HAP-1 (cell line): ENCODE results near the gene CD83.
A peak's percentile ranks its signal among the peaks of the same experiment; 100 is the strongest.

Source experiments
- DNase-seq, 2 experiments: peaks; one replicate each; pipeline ENCODE4 v3.0.0-alpha.2; 2016 to 2020; ENCODE audit warnings: low spot score in 2 of 2
- H3K27me3 ChIP-seq: fragments of 250-450 bp; sonication (Bioruptor Pico); 2 replicates; pipeline ENCODE4 v1.5.1; 2020; ENCODE audit warnings: low read depth, mild to moderate bottlenecking, moderate library complexity
- H3K36me3 ChIP-seq: fragments of 250-450 bp; sonication (Bioruptor Pico); replicated peaks from 2 replicates; pipeline ENCODE4 v1.5.1; 2020; ENCODE audit warnings: mild to moderate bottlenecking
- H3K4me1 ChIP-seq: fragments of 250-450 bp; sonication (Bioruptor Pico); 2 replicates; pipeline ENCODE4 v1.5.1; 2020; ENCODE audit warnings: mild to moderate bottlenecking
- H3K4me3 ChIP-seq: fragments of 250-450 bp; sonication (Bioruptor Pico); 2 replicates; pipeline ENCODE4 v1.5.1; 2020; ENCODE audit warnings: mild to moderate bottlenecking, moderate library complexity
- H3K9me3 ChIP-seq: fragments of 250-450 bp; sonication (Bioruptor Pico); 2 replicates; pipeline ENCODE4 v1.5.1; 2020; ENCODE audit warnings: mild to moderate bottlenecking, moderate library complexity
- in situ Hi-C: fragments of 300-500 bp; cut with MboI; formaldehyde crosslinking; loops from 3 replicates; pipeline ENCODE4 v1.14.3; 2020; ENCODE audit warnings: low sequenced_read_pairs, inconsistent platforms, mixed read lengths

The CD83 gene

GRCh38 chr6:14102383-14102782, 15.2 kb upstream of the CD83 start:
- no peaks in the 10 kb centered on the region for H3K36me3 ChIP-seq
- no peak for DNase-seq

GRCh38 chr6:14105547-14105946, 12.0 kb upstream of the CD83 start:
- no peaks in the 10 kb centered on the region for H3K9me3 ChIP-seq
- no peaks in the 10 kb centered on the region for H3K4me1 ChIP-seq
- in situ Hi-C loops: no loop called here
- H3K4me3 ChIP-seq: no peak overlapping the region
- H3K36me3 ChIP-seq: no peaks in the 10 kb centered on the region
- peaks cover 2% of the 10 kb centered on the region; the same call in 1 of the 2 replicates for H3K27me3 ChIP-seq
- DNase-seq: no peak

More at GRCh38 chr6:14102383-14102782, 15.2 kb upstream of the CD83 start:
- Histone ChIP-seq H3K27me3 (0 out of 2 replicates have a peak, but pooled peaks cover 2% of the 10 kb centered on the region), H3K4me1 (no peaks in the 10 kb centered on the region), H3K9me3 (no peaks in the 10 kb centered on the region), H3K4me3 (no peak overlapping the region)
- in situ Hi-C loops: no loop called here

DNA sequence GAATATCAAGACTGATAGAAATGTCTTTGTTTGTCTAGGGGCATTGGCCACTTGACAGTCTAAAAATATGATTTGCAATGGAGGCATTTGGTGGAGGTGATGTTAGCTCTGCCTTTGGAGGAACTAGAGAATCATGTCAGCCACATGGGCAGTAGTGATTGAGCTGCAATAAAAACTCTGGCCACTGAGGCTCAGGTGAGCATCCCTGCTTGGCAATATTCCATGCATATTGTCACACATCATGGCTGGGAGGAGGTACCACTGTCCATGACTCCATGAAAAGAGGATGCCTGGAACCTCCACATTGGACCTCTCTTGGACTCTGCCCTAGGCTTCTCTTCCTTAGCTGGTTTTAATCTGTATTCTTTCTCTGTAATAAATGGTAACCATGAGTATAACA, 10.6 kb upstream of the CD83 start:
- DNase-seq: no peak
- in situ Hi-C loops: no loop called here
- Histone ChIP-seq H3K36me3 (no peaks in the 10 kb centered on the region), H3K27me3 (peaks cover 2% of the 10 kb centered on the region; the same call in 1 of the 2 replicates), H3K9me3 (no peaks in the 10 kb centered on the region), H3K4me1 (no peaks in the 10 kb centered on the region), H3K4me3 (no peak overlapping the region)

- Histone ChIP-seq H3K9me3 (no peaks in the 10 kb centered on the region), H3K4me1 (no peaks in the 10 kb centered on the region), H3K4me3 (no peak overlapping the region), H3K27me3 (peaks cover 2% of the 10 kb centered on the region; the same call in 1 of the 2 replicates), H3K36me3 (no peaks in the 10 kb centered on the region)
- in situ Hi-C loops: no loop called here
- DNase-seq: no peak
Observed at GRCh38 chr6:14107711-14108494, 9.7 kb upstream of the CD83 start.

- Histone ChIP-seq H3K4me3 (no peak overlapping the region), H3K27me3 (no peaks in the 10 kb centered on the region; the same call in 1 of the 2 replicates), H3K36me3 (no peaks in the 10 kb centered on the region), H3K9me3 (no peaks in the 10 kb centered on the region), H3K4me1 (no peaks in the 10 kb centered on the region)
- in situ Hi-C loops: no loop called here
- no peak for DNase-seq
Observed at GRCh38 chr6:14108571-14109410, 8.8 kb upstream of the CD83 start.

- DNase-seq: no peak
- Histone ChIP-seq H3K27me3 (no peaks in the 10 kb centered on the region; the same call in 1 of the 2 replicates), H3K4me3 (no peak overlapping the region), H3K4me1 (no peaks in the 10 kb centered on the region), H3K9me3 (no peaks in the 10 kb centered on the region), H3K36me3 (no peaks in the 10 kb centered on the region)
- in situ Hi-C loops: no loop called here
Observed at GRCh38 chr6:14109411-14109826, 8.2 kb upstream of the CD83 start.

DNA sequence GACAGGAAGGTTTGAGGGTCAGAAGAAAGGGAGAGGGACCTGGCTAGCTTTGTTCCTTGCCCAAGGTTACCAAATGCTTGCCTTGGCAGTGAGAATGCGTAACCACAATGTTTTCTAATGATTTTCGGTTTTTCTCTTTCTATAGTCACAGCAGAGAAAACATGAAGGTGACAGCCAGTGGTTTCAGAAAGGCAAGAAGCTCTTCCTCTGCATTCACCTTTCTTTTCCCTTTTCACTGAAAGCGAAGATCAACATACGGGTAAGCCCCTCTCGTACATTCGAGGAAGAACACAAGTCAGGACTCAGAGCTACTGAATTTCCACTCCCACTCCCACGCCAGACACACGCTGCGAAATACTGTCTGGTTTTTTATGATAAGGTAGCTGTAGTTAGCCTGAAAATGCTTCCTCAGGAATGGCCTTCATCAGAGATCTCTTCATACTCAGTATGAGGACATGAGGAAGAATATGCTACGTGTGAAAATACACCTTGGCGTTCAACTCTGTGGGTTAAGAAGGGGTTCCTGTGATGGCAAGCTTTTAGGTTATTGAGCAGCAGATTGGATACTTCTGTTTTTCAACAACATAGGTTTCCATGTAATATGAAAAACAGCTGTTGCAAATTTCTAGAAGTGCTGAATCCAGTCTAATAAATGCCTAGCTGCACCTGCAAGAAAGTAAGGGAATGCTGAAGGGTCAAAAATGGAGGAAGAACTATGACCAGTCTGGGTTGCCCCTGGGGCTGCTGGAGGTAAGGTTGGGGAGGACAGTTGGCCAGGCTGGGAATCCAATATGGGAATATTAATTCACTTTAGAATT, 7.4 kb upstream of the CD83 start:
- no peaks in the 10 kb centered on the region; the same call in 1 of the 2 replicates for H3K27me3 ChIP-seq
- H3K36me3 ChIP-seq: no peaks in the 10 kb centered on the region
- no peaks in the 10 kb centered on the region for H3K9me3 ChIP-seq
- no peak for DNase-seq
- H3K4me1 ChIP-seq: no peaks in the 10 kb centered on the region
- in situ Hi-C loops: no loop called here
- H3K4me3 ChIP-seq: no peak overlapping the region

DNA sequence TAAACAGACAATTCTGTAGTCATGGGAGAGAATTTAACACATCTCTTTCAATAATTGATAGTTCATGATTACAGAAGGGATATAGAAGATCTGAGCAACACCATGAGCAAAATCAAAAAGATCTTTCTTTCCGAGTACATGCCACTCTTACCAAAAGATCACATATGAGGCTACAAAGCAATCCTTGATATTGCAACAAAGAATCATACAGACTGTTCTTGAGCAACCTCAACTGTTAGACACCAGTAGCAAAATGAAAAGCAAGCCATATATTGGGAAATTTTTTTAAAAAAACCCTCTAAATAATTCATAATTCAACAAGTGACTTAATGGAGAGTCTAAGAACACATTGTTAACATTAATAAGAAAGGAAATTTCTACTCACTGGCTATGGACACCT, 3.6 kb upstream of the CD83 start:
- no peaks in the 10 kb centered on the region for H3K36me3 ChIP-seq
- H3K27me3 ChIP-seq: no peaks in the 10 kb centered on the region; the same call in 1 of the 2 replicates
- DNase-seq: no peak
- in situ Hi-C loops: no loop called here
- H3K4me1 ChIP-seq: no peaks in the 10 kb centered on the region
- no peak overlapping the region for H3K4me3 ChIP-seq
- no peaks in the 10 kb centered on the region for H3K9me3 ChIP-seq

DNA sequence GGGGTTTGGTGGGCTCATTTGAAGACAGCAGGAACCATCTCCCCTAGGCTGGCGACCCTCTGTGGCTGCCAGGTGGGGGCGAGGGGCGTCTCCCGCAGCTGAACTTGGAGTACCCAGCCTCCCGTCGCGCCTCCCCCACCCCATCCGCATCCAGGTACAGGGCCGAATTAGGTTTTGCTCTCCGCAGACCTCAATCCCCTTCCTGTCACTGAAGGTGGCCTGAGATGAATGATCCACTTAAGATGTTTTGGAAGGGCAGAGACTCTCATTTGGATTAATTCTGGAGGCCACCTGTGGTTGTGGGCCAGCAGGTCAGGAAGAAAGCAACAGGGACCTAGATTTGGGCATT, 493 bp downstream of the CD83 start:
- no peak for DNase-seq
- in situ Hi-C loops: no loop called here
- Histone ChIP-seq H3K36me3 (no peaks in the 10 kb centered on the region), H3K4me3 (peak overlapping the region; percentile 52), H3K4me1 (no peaks in the 10 kb centered on the region), H3K9me3 (no peaks in the 10 kb centered on the region), H3K27me3 (no peaks in the 10 kb centered on the region)

GRCh38 chr6:14118446-14118845, 874 bp downstream of the CD83 start:
- no peaks in the 10 kb centered on the region for H3K4me1 ChIP-seq
- H3K9me3 ChIP-seq: no peaks in the 10 kb centered on the region
- peak overlapping the region; percentile 52 for H3K4me3 ChIP-seq
- H3K36me3 ChIP-seq: no peaks in the 10 kb centered on the region
- H3K27me3 ChIP-seq: no peaks in the 10 kb centered on the region
- in situ Hi-C loops: no loop called here
- no peak for DNase-seq

- no peaks in the 10 kb centered on the region for H3K36me3 ChIP-seq
- DNase-seq: no peak
- H3K4me3 ChIP-seq: no peak overlapping the region
- H3K4me1 ChIP-seq: no peaks in the 10 kb centered on the region
- no peaks in the 10 kb centered on the region for H3K9me3 ChIP-seq
- in situ Hi-C loops: no loop called here
- no peaks in the 10 kb centered on the region for H3K27me3 ChIP-seq
Observed at GRCh38 chr6:14119784-14120183, 2.2 kb downstream of the CD83 start.

GRCh38 chr6:14120546-14120945, 3.0 kb downstream of the CD83 start:
- H3K4me3 ChIP-seq: no peak overlapping the region
- in situ Hi-C loops: no loop called here
- H3K27me3 ChIP-seq: no peaks in the 10 kb centered on the region
- no peak for DNase-seq
- H3K36me3 ChIP-seq: no peaks in the 10 kb centered on the region
- no peaks in the 10 kb centered on the region for H3K4me1 ChIP-seq
- no peaks in the 10 kb centered on the region for H3K9me3 ChIP-seq

DNA sequence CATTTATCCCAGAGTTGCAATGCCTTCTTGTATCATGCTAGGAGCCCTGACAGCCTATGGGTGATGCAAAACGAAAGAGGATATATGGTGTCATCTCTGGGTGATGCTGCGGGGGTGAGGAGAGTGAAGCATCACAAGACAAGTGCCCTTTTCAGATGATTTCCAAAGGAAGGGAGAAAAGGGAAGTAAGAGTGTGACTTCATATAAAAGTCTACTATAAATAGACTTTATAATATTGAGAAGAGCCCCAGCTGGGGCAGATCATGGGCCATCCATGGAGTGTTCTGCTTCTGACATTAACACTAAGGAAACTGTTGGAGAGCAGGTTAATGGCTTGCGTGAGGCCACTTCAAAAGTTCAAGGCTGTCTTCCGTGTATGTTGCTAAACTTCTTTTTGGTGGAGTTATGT, 4.4 kb downstream of the CD83 start:
- H3K4me1 ChIP-seq: no peaks in the 10 kb centered on the region
- no peak for DNase-seq
- in situ Hi-C loops: no loop called here
- H3K27me3 ChIP-seq: no peaks in the 10 kb centered on the region
- H3K4me3 ChIP-seq: no peak overlapping the region
- H3K36me3 ChIP-seq: no peaks in the 10 kb centered on the region
- no peaks in the 10 kb centered on the region for H3K9me3 ChIP-seq
